Measurements from ENCODE around the gene SIM2.

- TF ChIP-seq CTCF (IDR thresholded peaks at IDR 0.05; ENCODE audit: borderline replicate concordance, extremely low read depth, low read length, poor library complexity, severe bottlenecking) (no peak), EZH2 (IDR thresholded peaks at IDR 0.05; ENCODE audit: borderline replicate concordance, low read depth, low read length, severe bottlenecking) (no peak)
Measured at GRCh38 chr21:36780861-36781260, 81.9 kb downstream of the SIM2 start.

Data from DND-41 (cell line).